Esophagus squamous epithelium (tissue), 5 donors: ENCODE measurements around the gene GJB1. TPM values are rescaled to one million over a fixed set of nuclear protein-coding genes. Genes with fewer than 3 reads are reported as not detected.

Experiments
- DNase-seq: peaks from one replicate; lab custom pipeline; 2025; lab: John Stamatoyannopoulos, UW
- H3K27ac ChIP-seq, 4 donors: fragments of 200-600 bp; sonication (generic); one replicate each; pipeline ENCODE4 v1.5.1; 2016 to 2019; ENCODE audit warnings: mild to moderate bottlenecking in 1 of 4
- H3K27me3 ChIP-seq, 4 donors: fragments of 200-600 bp; sonication (generic); 1 replicate in 3 of 4; 2 replicates in 1 of 4; pipeline versions ENCODE4 v1.5.1 to v1.6.0; 2017 to 2021; ENCODE audit warnings: antibody characterized with exemption in 1 of 4
- H3K36me3 ChIP-seq, 3 donors: fragments of 200-600 bp; sonication (generic); one replicate each; pipeline ENCODE4 v1.5.1; 2016 to 2019
- H3K4me1 ChIP-seq, 3 donors: fragments of 200-600 bp; sonication (generic); one replicate each; pipeline ENCODE4 v1.5.1; 2017 to 2019
- H3K4me3 ChIP-seq, 4 donors: fragments of 200-600 bp; sonication (generic); 1 replicate in 3 of 4; 2 replicates in 1 of 4; pipeline ENCODE4 v1.5.1; 2016 to 2019; ENCODE audit warnings: mild to moderate bottlenecking in 2 of 4, moderate library complexity in 1 of 4
- H3K9me3 ChIP-seq, 3 donors: fragments of 200-600 bp; sonication (generic); one replicate each; pipeline ENCODE4 v1.5.1; 2016 to 2019
- POLR2A ChIP-seq, 4 donors: fragments of 450-650 bp; IDR thresholded peaks; one replicate each; pipeline ENCODE4 v1.6.1; 2017; ENCODE audit warnings: antibody characterized with exemption in 4 of 4, mild to moderate bottlenecking in 4 of 4, moderate library complexity in 3 of 4
- WGBS, 2 donors: methylation state at CpG; one replicate each; pipeline ENCODE4 v1.1.5; 2018; 5-methylcytosine and 5-hydroxymethylcytosine counted together
- intact Hi-C: fragments of 100-400 bp; cut with DNase I; formaldehyde crosslinking; loops from one replicate; pipeline ENCODE4 v1.15.0; 2022
- total RNA-seq, 4 donors: library from RNA; depleted of rRNA; stranded (reverse); fragments of >200 nt; gene quantifications; one replicate each; pipeline ENCODE4 v1.1.0, GENCODE V29; 2016
- TF ChIP-seq, protein P1 (sequence below), 6 experiments: fragments of 450-650 bp in 4 of 6; fragments of 200-600 bp in 2 of 6; sonication (generic) in 2 of 6; IDR thresholded peaks; one replicate each; pipeline ENCODE4 v1.5.1; 2016 to 2019; ENCODE audit warnings: antibody characterized with exemption in 6 of 6, mild to moderate bottlenecking in 4 of 6, moderate library complexity in 4 of 6
- donor health status: DM: yes; HTN: yes; CAD: no.

GJB1 gene
- total RNA-seq, 4 donors from 2014 or later: 0.19 to 0.32 TPM; not detected in 2

DNA sequence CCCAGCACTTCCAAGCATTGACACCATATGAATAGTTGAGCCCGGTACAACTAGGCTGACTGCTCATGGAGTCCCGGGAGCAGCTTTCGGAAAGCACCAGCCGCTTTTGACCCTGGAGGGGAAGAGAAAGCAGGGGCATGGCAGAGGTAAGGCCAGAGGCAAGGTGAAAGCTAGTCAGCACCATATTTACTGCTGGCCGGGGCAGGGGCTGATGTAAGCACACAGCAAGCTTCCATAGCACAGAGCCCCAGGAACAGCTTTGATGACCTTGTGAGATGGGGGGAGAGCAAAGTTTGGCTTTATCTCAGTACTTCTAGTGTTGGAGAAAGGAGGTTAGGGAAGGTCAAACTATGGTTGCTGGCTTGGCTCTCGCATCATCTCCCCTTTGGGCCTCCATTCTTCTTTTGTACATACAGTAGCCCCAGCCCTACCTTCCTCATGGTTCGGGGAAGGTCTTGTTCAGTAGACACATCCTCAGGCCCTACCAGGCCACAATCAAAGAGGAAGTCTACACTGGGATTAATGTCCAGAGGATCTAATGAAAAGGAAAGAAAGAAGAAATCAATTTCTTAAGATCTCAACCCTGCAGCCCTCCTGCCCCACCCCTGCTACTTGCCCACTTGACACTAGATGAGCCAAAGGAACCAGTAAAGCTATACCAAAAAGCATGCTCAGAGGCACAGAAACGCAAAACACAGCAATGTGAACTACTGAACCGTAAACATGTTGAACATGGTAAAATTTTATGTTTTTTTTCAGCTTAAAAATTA is 21.5 kb downstream of the GJB1 start:
- Histone ChIP-seq H3K27ac (peak overlapping the region in 1 of 4 donors; percentile 25), H3K4me3 (no peak overlapping the region), H3K9me3 (no peaks in the 10 kb centered on the region), H3K36me3 (peaks cover 0 to 100% (median 5%) of the 10 kb centered on the region in 3 donors), H3K27me3 (no peaks in the 10 kb centered on the region), H3K4me1 (peaks cover 0 to 7% (median 0%) of the 10 kb centered on the region in 3 donors)
- intact Hi-C loops: no loop called here
- no peak for DNase-seq
- no peak for TF ChIP-seq POLR2A (IDR thresholded peaks at IDR 0.05)
- TF ChIP-seq, protein P1, sequence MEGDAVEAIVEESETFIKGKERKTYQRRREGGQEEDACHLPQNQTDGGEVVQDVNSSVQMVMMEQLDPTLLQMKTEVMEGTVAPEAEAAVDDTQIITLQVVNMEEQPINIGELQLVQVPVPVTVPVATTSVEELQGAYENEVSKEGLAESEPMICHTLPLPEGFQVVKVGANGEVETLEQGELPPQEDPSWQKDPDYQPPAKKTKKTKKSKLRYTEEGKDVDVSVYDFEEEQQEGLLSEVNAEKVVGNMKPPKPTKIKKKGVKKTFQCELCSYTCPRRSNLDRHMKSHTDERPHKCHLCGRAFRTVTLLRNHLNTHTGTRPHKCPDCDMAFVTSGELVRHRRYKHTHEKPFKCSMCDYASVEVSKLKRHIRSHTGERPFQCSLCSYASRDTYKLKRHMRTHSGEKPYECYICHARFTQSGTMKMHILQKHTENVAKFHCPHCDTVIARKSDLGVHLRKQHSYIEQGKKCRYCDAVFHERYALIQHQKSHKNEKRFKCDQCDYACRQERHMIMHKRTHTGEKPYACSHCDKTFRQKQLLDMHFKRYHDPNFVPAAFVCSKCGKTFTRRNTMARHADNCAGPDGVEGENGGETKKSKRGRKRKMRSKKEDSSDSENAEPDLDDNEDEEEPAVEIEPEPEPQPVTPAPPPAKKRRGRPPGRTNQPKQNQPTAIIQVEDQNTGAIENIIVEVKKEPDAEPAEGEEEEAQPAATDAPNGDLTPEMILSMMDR (IDR thresholded peaks at IDR 0.05): no peak
- WGBS, 2 donors: 72 to 100% methylated on average over 2 to 3 of the region's 9 CpGs

DNA sequence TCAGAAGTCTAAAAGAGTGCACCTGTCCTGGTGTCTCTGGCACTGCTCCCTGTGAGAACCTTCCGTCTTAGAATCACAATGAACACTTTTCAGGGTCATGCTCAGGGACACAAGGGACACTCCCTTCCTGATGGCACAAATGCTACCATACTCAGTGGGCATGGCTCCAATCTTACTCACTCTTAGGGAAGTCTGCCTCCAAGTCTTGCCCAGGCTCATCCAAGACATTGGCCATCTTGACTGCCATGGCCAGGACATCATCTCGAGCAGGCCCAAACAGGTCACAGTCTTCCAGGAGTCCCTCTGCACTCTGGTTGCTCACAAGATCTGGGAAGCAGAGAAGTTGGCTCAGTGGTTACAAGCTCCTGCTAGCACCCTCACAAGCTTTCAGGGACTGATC is 22.1 kb downstream of the GJB1 start:
- Histone ChIP-seq H3K4me1 (peaks cover 0 to 7% (median 0%) of the 10 kb centered on the region in 3 donors), H3K9me3 (no peaks in the 10 kb centered on the region), H3K27me3 (no peaks in the 10 kb centered on the region), H3K27ac (peak overlapping the region in 1 of 4 donors; percentile 36), H3K4me3 (no peak overlapping the region), H3K36me3 (peaks cover 0 to 100% (median 5%) of the 10 kb centered on the region in 3 donors)
- 11 to 50% methylated on average over 1 of the region's 2 CpGs for WGBS, 2 donors
- intact Hi-C loops: no loop called here
- DNase-seq: no peak
- TF ChIP-seq, protein P1 (IDR thresholded peaks at IDR 0.05): no peak
- no peak for TF ChIP-seq POLR2A (IDR thresholded peaks at IDR 0.05)

DNA sequence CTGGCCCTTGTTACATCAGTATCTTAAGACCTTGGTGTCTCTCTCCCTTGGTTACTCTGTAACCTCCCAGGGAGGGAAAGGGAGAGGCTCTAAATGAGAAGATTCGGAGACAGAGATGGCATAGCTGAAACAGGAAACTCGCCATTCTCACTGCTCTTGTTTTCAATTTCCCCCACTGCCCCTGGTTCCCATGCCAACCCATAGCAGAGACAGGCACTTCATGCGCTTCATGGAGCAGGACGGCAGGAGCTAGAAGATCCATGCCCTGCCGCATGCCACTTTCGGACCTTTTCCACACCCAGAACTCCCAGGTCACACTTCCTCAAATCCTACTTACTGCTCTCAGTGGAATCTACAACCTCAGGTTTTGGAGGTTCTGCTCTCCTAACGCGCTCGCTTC is 27.8 kb downstream of the GJB1 start:
- no peaks in the 10 kb centered on the region for H3K27me3 ChIP-seq
- TF ChIP-seq, protein P1 (IDR thresholded peaks at IDR 0.05): no peak
- no peak for TF ChIP-seq POLR2A (IDR thresholded peaks at IDR 0.05)
- no peaks in the 10 kb centered on the region for H3K9me3 ChIP-seq
- DNase-seq: no peak
- intact Hi-C loops: no loop called here
- H3K27ac ChIP-seq: no peak overlapping the region
- WGBS, 2 donors: 72% methylated on average over 7 of the region's 9 CpGs; no CpG with 5 or more reads in 1 of the 2 donors
- peaks cover 0 to 50% (median 0%) of the 10 kb centered on the region in 3 donors for H3K36me3 ChIP-seq
- no peak overlapping the region for H3K4me3 ChIP-seq
- peaks cover 0 to 28% (median 8%) of the 10 kb centered on the region in 3 donors for H3K4me1 ChIP-seq

DNA sequence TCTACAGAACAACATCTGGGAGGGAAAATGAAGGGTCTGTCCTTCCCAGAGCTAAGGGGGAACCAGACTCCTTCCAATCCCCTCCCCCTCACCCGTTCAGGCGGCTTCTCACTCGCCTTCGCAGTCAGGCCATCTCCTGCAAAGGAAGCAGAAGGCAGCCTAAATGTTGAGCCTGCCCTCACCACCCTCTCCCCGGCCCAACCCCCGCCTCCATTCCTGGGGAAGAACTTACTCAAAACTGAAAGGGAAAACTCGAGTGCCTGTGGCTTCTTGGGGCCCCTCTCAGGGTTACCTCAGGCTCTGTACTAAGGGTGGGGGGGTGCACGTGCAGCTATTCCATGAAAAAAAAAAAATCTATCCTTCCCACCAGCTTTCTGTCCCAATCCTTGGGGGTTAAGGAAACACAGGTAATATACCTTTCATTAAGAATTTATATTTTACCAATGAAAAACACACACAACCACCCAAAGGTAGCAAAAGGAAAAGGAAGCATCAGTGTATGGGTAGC is 28.5 kb downstream of the GJB1 start:
- no peaks in the 10 kb centered on the region for H3K27me3 ChIP-seq
- WGBS, 2 donors: 41 to 61% methylated on average over 3 to 6 of the region's 8 CpGs
- H3K9me3 ChIP-seq: no peaks in the 10 kb centered on the region
- peaks cover 0 to 43% (median 0%) of the 10 kb centered on the region in 3 donors for H3K36me3 ChIP-seq
- H3K4me1 ChIP-seq: peaks cover 0 to 29% (median 8%) of the 10 kb centered on the region in 3 donors
- no peak for DNase-seq
- no peak overlapping the region for H3K27ac ChIP-seq
- TF ChIP-seq POLR2A (IDR thresholded peaks at IDR 0.05): no peak
- TF ChIP-seq, protein P1 (IDR thresholded peaks at IDR 0.05): no peak
- no peak overlapping the region for H3K4me3 ChIP-seq
- intact Hi-C loops: no loop called here

DNA sequence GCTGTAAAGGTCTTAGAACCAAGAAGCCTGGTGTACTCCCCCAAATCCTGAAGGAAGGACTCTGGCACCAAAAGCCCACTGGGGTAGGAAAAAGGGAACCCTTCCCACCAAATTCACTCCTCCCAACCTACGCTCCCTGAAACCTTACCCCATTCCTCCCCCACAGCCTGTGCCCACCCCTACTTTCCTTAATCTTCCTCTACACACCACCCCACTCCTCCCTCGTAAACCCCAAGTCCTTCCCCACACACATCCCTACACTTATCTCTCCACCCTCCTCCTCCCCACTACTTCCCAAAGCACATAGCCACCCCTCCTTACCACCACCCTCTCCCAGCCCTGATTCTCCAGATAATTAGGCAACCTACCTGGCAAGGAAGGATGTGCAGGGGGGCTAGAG is 29.2 kb downstream of the GJB1 start:
- TF ChIP-seq POLR2A (IDR thresholded peaks at IDR 0.05): no peak
- TF ChIP-seq, protein P1 (IDR thresholded peaks at IDR 0.05): no peak
- Histone ChIP-seq H3K4me1 (peaks cover 0 to 29% (median 8%) of the 10 kb centered on the region in 3 donors), H3K9me3 (no peaks in the 10 kb centered on the region), H3K27me3 (no peaks in the 10 kb centered on the region), H3K36me3 (peaks cover 0 to 36% (median 0%) of the 10 kb centered on the region in 3 donors), H3K4me3 (no peak overlapping the region), H3K27ac (no peak overlapping the region)
- WGBS, 2 donors: 70 to 79% methylated on average over 2 of the region's 2 CpGs
- intact Hi-C loops: no loop called here
- DNase-seq: no peak
